BJ (cell line): ENCODE data around the gene C19orf85. TPM values are rescaled to one million over a fixed set of nuclear protein-coding genes. Genes with fewer than 3 reads are reported as not detected.

Experiments used
- CTCF ChIA-PET: fragments of 350-600 bp; formaldehyde crosslinking; extraction: SDS; loops from one replicate; lab custom pipeline; 2021; ENCODE audit warnings: antibody characterized with exemption, inconsistent platforms; lab: Yijun Ruan, JAX
- POLR2A ChIA-PET: fragments of 300-600 bp; sonication (Branson Sonifier 250); formaldehyde crosslinking; extraction: SDS; loops from one replicate; lab custom pipeline; 2021; ENCODE audit warnings: antibody characterized with exemption; lab: Charles Lee
- DNase-seq: peaks from one replicate; pipeline ENCODE4 v3.0.0-alpha.2; 2011; ENCODE audit warnings: low read depth
- H3K27me3 ChIP-seq: 2 replicates; pipeline ENCODE4 v1.6.0; 2011; ENCODE audit warnings: low read length; ENCODE audit not compliant: control insufficient read depth, insufficient read depth
- H3K36me3 ChIP-seq: 2 replicates; pipeline ENCODE4 v1.5.1; 2011; ENCODE audit warnings: low read length; ENCODE audit not compliant: control insufficient read depth, insufficient read depth
- H3K4me3 ChIP-seq: 2 replicates; pipeline ENCODE4 v1.5.1; 2011; ENCODE audit warnings: low read depth, mild to moderate bottlenecking, control low read depth, low read length
- polyA plus RNA-seq: library from polyadenylated mRNA; depleted of rRNA; stranded (reverse); fragments of >200 nt; gene quantifications from 2 replicates; pipeline ENCODE4 v1.2.3, GENCODE V29; 2011
- TF ChIP-seq, protein P1 (sequence below): IDR thresholded peaks from 2 replicates; pipeline ENCODE4 v1.5.1; 2011; ENCODE audit warnings: low read depth, mild to moderate bottlenecking, control low read depth, inconsistent platforms, low read length, moderate library complexity; ENCODE audit not compliant: insufficient read depth

C19orf85 gene
- polyA plus RNA-seq, 1 experiment: not detected

- POLR2A ChIA-PET: interaction anchor here (0.6 kb wide), 1 partner anchor 181 kb away, joined by 10 read pairs; no protein-coding TSS in a partner anchor
- no peaks in the 10 kb centered on the region for H3K27me3 ChIP-seq
- DNase-seq: no peak
- TF ChIP-seq, protein P1, sequence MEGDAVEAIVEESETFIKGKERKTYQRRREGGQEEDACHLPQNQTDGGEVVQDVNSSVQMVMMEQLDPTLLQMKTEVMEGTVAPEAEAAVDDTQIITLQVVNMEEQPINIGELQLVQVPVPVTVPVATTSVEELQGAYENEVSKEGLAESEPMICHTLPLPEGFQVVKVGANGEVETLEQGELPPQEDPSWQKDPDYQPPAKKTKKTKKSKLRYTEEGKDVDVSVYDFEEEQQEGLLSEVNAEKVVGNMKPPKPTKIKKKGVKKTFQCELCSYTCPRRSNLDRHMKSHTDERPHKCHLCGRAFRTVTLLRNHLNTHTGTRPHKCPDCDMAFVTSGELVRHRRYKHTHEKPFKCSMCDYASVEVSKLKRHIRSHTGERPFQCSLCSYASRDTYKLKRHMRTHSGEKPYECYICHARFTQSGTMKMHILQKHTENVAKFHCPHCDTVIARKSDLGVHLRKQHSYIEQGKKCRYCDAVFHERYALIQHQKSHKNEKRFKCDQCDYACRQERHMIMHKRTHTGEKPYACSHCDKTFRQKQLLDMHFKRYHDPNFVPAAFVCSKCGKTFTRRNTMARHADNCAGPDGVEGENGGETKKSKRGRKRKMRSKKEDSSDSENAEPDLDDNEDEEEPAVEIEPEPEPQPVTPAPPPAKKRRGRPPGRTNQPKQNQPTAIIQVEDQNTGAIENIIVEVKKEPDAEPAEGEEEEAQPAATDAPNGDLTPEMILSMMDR: no peak
- H3K4me3 ChIP-seq: no peak overlapping the region
- CTCF ChIA-PET: interaction anchor here (0.8 to 5.4 kb wide), 2 partner anchors 31 to 314 kb away, joined by 3 to 35 read pairs; no protein-coding TSS in a partner anchor
- no peaks in the 10 kb centered on the region for H3K36me3 ChIP-seq
These were observed 8.9 kb upstream of the C19orf85 start for GRCh38 chr19:55473225-55474012.

DNA sequence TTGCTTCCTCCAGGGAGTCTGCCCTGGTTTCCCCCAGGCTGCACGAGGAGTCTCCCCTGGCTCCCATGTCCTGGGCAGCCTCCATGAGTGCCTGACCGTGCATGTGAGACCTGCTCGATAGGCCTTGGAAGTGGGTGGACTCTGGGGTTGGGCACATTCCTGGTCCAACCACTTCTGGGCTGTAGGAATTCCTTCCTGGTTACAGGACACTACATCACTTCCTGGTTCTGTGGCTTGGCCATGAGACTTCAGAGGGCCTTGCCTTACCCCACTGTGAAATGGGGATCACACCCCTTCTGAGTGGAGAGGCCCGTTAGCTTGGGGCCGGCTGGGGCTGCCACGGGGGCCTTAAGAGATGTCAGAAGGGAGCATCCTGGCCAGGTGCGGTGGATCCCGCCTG, 7.9 kb upstream of the C19orf85 start:
- POLR2A ChIA-PET: no interaction called here
- no peaks in the 10 kb centered on the region for H3K27me3 ChIP-seq
- TF ChIP-seq, protein P1: no peak
- no peaks in the 10 kb centered on the region for H3K36me3 ChIP-seq
- DNase-seq: no peak
- no peak overlapping the region for H3K4me3 ChIP-seq
- CTCF ChIA-PET: interaction anchor here (5.4 kb wide), 1 partner anchor 32 kb away, joined by 35 read pairs; no protein-coding TSS in a partner anchor

GRCh38 chr19:55471266-55471665, 6.7 kb upstream of the C19orf85 start:
- no peak for DNase-seq
- CTCF ChIA-PET: interaction anchor here (1.0 to 1.4 kb wide), 3 partner anchors 10 to 33 kb away, joined by 3 to 8 read pairs (median 7); partner anchors contain the start of gene ISOC2
- TF ChIP-seq, protein P1: no peak
- Histone ChIP-seq H3K4me3 (no peak overlapping the region), H3K36me3 (no peaks in the 10 kb centered on the region), H3K27me3 (no peaks in the 10 kb centered on the region)
- POLR2A ChIA-PET: interaction anchor here (0.7 kb wide), 1 partner anchor 132 kb away, joined by 7 read pairs; no protein-coding TSS in a partner anchor

DNA sequence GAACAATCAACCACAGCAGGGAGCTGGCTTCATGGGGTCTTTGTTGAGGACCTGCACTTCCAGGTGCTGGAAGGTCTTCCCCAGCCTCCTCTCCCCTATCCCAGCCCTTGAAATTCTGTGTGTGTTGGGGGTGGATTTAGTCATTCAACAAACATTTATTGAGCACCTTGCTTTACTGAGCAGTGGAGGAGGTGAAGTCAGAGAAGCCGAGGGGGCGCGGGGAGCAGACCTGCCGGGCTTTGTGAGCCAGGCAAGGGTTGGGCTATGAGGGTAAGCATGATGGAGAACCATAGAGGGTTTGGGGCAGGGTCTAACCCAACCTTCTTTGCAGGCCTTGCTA, 3.5 kb upstream of the C19orf85 start:
- H3K36me3 ChIP-seq: no peaks in the 10 kb centered on the region
- DNase-seq: no peak
- TF ChIP-seq, protein P1: no peak
- ChIA-PET POLR2A (interaction anchor here (1.0 kb wide), 1 partner anchor 20 kb away, joined by 5 read pairs; the partner anchor contains the start of gene SSC5D), CTCF (interaction anchor here (0.6 to 4.9 kb wide), 35 partner anchors 9 to 332 kb away, joined by 3 to 100 read pairs (median 5); partner anchors contain the start of genes FIZ1, NAT14, SSC5D and U2AF2)
- H3K4me3 ChIP-seq: no peak overlapping the region
- H3K27me3 ChIP-seq: no peaks in the 10 kb centered on the region
